ENCODE results near the gene GRIA4.
"Not testable (repeated sequence)": the region's sequence is repeated elsewhere in the genome, so short reads cannot be mapped to it uniquely, and the experiment has no call there.

Gene GRIA4

DNA sequence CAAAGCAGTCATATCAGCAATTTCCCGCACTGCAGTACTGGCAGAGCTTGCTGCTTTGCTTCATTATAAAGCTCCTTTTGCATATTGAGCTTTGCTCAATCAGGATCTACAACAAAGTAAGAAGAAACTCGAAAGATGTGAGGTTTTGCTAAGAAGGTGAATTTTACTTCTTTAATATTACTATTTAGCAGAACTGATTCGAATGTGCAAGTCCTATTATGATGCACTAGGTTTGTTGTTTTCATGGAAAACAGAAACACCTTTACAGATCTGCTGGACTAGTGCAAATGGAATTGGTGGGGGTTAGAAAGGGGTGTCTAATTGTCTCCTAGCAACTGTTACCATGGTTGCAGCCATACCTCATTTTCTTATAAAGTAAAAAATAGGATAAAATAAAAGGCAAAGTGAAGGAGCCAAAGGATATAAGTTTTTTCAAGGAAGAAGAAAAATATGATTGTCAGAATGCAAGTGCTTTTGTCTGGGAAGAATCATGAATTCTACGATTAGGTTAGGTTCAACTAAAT is 259.0 kb downstream of the GRIA4 start:
- no peak for DNase-seq

DNA sequence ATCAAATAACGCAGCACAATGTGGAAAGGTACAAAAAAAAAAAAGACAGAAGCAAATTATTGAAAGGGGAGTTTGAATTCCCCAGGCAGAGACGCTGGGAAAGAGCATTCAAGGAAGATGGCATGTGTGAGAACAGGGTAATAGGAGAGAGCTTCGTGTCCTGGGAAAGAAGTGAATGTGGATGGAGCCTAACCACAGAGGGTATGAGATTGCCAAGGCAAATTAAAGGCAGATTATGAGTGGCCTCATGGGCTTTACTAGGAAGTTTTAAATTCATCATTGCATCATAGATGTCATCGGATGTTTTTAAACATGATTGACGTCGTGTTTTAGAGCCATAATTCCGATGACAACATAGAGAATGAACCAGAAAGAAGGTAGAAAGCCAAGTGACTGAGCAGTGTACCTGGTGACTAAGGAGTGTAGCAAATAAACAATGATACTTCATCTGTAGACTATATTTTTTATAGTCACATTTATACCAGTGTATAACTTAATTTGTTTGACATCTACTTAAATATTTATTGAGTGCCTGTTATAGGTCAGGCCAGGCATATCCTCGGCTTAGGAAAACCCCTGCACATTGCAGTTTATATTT is 260.7 kb downstream of the GRIA4 start:
- no peak for DNase-seq

DNA sequence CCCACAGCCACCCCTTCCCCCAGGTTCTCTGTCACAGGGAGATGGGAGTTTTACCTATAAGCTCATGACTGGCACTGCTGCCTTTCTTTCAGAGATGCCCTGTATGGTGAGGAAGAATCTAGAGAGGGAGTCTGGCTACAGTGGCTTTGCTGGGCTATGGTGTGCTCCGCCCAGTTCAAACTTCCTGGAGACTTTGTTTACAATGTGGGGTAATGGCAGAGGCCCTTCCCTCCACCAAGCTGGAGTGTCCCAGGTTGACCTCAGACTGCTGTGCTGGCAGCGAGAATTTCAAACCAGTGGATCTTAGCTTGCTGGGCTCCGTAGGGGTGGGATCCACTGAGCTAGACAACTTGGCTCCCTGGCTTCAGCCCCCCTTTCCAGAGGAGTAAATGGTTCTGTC is 268.6 kb downstream of the GRIA4 start:
- no peak for DNase-seq

GRCh38 chr11:105878927-105879326 is 269.1 kb downstream of the GRIA4 start:
- not testable (repeated sequence) for DNase-seq

- DNase-seq = no peak
These were observed 271.2 kb downstream of the GRIA4 start for GRCh38 chr11:105881027-105881426.

DNA sequence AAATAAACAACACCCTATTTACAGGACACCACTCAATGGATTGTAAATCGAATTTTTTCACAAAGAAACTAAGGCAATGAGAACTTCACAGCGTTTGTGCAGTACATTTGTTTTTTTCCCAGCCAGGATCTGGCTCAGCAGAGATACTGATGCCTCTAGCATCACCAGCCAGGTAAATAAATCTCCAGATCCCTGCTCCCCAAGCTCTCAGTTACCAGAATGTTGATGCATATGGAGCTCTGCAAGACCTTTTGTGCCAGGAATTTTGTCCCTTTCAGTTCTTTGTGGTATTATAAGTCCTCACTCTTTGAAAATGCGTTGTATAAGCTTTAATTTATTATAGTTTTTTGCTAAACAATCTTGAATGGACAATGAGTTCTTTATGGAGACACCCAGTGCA is 274.6 kb downstream of the GRIA4 start:
- DNase-seq = no peak

DNA sequence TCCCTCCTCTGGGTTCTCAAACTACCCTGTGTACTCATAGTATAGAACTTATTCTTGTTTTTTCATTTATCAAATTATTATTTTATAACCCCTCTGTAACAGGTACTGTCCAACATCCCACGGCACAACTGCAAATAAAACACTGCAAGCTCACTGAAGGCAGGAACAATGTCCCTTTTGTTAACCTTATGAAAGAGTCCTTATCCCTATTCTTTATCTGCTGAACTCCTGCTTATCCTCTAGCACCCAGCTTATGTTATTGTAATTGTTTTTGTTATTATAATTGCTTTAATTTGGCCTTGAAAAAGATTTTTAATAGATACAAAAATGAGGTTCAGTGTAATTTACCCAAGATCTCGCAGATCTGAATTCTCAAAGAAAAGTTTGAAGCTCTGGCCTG is 281.8 kb downstream of the GRIA4 start:
- no peak for DNase-seq

DNA sequence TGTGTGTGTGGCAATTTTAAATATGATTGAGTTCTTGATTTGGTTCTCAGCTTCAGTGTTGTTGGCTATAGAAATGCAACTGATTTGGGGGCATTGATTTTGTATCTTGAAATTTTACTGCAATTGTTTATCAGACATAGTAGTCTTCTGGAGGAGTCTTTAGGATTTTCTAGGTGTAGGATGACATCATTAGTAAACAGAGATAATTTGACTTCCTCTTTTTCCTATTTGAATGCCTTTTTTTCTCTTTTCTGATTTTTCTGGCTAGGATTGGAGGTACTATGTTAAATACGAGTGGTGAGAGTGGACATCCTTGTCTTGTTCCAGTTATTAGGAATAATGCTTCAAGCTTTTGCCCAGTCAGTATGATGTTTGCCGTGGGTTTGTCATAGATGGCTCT is 287.3 kb downstream of the GRIA4 start:
- no peak for DNase-seq

- no peak for DNase-seq
These were observed 289.9 kb downstream of the GRIA4 start for GRCh38 chr11:105899772-105900171.

DNA sequence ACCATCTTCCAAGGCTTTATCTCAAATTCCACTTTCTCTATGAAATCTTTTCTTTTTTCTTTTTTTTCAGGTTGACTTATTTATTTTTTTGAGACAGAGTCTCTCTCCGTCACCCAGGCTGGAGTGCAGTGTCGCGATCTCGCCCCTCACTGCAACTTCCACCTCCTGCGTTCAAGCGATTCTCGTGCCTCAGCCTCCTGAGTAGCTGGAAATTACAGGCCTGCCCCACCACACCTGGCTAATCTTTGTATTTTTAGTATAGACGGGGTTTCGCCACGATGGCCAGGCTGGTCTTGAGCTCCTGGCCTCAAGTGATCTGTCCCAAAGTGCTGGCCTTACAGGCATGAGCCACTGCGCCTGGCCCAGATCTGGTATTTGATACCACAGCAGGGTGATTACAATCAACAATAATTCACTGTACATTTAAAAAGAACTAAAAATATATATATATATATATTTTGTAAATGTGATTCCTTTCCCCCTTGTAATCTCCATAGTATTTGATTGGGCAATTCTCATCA is 290.7 kb downstream of the GRIA4 start:
- no peak for DNase-seq

- no peak for DNase-seq
These were observed 293.2 kb downstream of the GRIA4 start for GRCh38 chr11:105903113-105903512.

- no peak for DNase-seq
These were observed 296.6 kb downstream of the GRIA4 start for GRCh38 chr11:105906517-105906916.

GRCh38 chr11:105907319-105907718 is 297.4 kb downstream of the GRIA4 start:
- no peak for DNase-seq

- DNase-seq = no peak
These were observed 300.3 kb downstream of the GRIA4 start for GRCh38 chr11:105910095-105910715.

GRCh38 chr11:105911454-105911853 is 301.6 kb downstream of the GRIA4 start:
- no peak for DNase-seq

GRCh38 chr11:105912666-105913065 is 302.8 kb downstream of the GRIA4 start:
- DNase-seq = no peak

DNA sequence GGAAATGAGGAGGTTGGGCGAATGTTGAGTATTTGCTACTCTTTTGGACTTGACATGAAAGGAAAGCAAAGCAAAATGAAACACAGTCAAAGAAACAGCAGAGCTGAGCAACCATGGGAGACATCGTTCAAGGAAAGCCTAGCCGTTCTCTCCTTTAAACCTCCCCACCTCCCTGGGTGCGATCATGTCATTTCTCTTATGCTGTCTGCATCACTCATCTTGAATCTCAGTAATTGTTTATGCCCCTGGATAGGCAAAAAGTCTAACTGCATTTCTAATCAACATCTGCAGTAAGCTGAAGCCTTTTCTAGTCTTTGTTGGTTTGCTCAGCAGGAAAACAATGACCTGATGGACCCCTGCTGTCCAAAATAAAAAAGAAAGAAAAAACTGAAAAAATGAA is 305.1 kb downstream of the GRIA4 start:
- DNase-seq = no peak

DNA sequence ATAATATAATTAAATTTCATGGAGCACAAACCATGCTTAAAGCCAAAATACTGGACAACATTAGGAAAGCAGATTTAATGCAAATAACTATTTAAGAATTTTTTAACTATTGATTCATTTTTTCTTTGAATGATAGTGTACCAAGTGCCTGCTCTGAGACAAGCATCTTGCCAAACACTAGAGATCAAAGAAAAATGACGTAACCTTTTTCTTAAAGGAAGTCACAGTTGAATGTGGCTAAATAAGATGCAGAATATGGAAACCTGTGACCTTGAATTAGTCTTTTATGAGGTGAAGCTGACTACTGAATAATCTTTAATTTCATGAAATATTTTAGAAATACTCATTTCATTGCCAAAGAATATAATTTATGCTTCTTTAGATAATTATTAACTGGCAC is 308.2 kb downstream of the GRIA4 start:
- DNase-seq = no peak

GRCh38 chr11:105918600-105918999 is 308.7 kb downstream of the GRIA4 start:
- no peak for DNase-seq

- DNase-seq = no peak
These were observed 313.4 kb downstream of the GRIA4 start for GRCh38 chr11:105923252-105923651.

GRCh38 chr11:105923807-105924206 is 313.9 kb downstream of the GRIA4 start:
- DNase-seq = no peak

DNA sequence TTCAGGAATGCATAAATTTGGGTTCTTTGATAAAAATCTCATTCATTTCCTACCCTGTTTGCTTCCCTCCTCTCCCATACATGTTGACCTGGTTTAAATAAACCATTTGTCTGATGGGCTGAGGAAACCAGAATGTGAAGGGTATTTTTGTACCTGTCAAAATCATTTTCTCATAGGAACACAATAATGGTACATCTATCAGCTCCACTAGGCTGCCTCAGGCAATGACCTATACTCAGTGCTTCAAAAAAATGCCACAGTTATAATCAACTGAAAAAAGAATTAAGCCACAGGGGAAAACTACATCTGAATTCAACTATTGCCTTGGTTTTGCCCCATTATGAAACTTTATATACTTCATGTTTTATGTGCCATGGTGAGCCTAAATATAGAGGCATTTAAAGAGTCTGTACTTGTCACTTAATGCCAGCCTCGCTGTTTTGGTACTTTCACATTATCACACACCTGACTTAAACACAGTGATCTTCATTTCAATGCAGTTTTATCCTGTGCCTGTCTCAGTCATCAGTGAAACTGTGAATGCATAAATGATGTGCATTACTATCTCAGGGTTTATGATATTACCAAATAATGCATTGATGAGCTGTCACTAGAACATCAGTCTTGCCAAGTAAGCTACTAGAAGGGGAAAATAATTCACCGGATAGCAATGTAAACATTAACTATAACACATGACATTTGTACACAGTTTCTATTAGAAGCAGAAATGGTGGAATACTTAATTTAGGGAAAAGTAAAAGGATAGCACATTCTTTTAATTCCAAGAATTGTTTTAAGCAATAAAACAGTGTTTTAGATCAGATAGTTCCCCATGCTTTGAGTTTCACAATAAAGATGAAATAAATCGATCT is 319.4 kb downstream of the GRIA4 start:
- DNase-seq = no peak

- DNase-seq = no peak
These were observed 323.8 kb downstream of the GRIA4 start for GRCh38 chr11:105933695-105934094.

DNA sequence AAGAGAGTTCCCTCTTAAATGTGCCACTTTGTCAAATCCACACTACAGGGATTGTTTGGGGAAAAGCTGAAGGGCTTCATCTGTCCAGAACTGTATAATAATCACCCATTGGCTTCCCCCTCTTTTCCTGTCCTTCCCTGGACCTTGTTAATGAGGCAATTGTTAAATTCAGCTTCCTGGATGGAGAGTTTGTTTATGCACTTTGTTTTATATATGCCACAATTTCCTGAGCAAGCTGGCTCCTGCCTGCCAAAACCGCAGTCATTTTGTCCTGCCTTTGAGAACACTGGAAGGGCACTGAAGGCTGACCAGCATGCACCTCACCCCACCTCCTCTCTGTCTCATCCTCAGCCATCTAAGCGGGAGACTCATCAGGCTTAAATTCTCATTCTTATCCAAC is 325.9 kb downstream of the GRIA4 start:
- no peak for DNase-seq
